Glutamatergic neuron (in vitro differentiated cells): ENCODE measurements around the gene ABCC9. TPM values are rescaled to one million over a fixed set of nuclear protein-coding genes. Genes with fewer than 3 reads are reported as not detected.

Source experiments
- DNase-seq: peaks from one replicate; pipeline ENCODE4 v3.0.0; 2022
- H3K27ac Mint-ChIP-seq: one replicate; pipeline ENCODE4 v1.8.0; 2020; ENCODE audit warnings: mild to moderate bottlenecking, mixed read lengths, inconsistent platforms; ENCODE audit not compliant: unreplicated experiment
- H3K27me3 Mint-ChIP-seq: one replicate; pipeline ENCODE4 v1.8.0; 2020; ENCODE audit warnings: mild to moderate bottlenecking, moderate library complexity, mixed read lengths, inconsistent platforms; ENCODE audit not compliant: unreplicated experiment
- H3K36me3 Mint-ChIP-seq: one replicate; pipeline ENCODE4 v1.8.0; 2020; ENCODE audit warnings: mild to moderate bottlenecking, mixed read lengths, inconsistent platforms; ENCODE audit not compliant: unreplicated experiment
- H3K4me1 Mint-ChIP-seq: one replicate; pipeline ENCODE4 v1.8.0; 2020; ENCODE audit warnings: mild to moderate bottlenecking, low read depth, mixed read lengths, inconsistent platforms; ENCODE audit not compliant: unreplicated experiment
- H3K4me3 Mint-ChIP-seq: one replicate; pipeline ENCODE4 v1.8.0; 2020; ENCODE audit warnings: mild to moderate bottlenecking, mixed read lengths, inconsistent platforms; ENCODE audit not compliant: unreplicated experiment
- H3K9me3 Mint-ChIP-seq: one replicate; pipeline ENCODE4 v1.8.0; 2020; ENCODE audit warnings: mild to moderate bottlenecking, moderate library complexity, mixed read lengths, inconsistent platforms; ENCODE audit not compliant: unreplicated experiment
- total RNA-seq: library from RNA; stranded (reverse); fragmentation: NEBNext Ultra II Directional; extraction: Animal tissue kit (Norgen Biotek cat#: 25700); gene quantifications from one replicate; pipeline ENCODE4 v1.2.1, GENCODE V29; 2021; ENCODE audit not compliant: unreplicated experiment
- TF ChIP-seq, protein P1 (sequence below): fragments of 200-600 bp; sonication (generic); IDR thresholded peaks from one replicate; pipeline ENCODE4 v1.5.0; 2021; ENCODE audit not compliant: partially characterized antibody, unreplicated experiment

Gene ABCC9
- total RNA-seq, 1 donor from 2014 or later: 17.7 TPM

GRCh38 chr12:21819236-21819635 lies 122.0 kb downstream of the ABCC9 start:
- TF ChIP-seq, protein P1, sequence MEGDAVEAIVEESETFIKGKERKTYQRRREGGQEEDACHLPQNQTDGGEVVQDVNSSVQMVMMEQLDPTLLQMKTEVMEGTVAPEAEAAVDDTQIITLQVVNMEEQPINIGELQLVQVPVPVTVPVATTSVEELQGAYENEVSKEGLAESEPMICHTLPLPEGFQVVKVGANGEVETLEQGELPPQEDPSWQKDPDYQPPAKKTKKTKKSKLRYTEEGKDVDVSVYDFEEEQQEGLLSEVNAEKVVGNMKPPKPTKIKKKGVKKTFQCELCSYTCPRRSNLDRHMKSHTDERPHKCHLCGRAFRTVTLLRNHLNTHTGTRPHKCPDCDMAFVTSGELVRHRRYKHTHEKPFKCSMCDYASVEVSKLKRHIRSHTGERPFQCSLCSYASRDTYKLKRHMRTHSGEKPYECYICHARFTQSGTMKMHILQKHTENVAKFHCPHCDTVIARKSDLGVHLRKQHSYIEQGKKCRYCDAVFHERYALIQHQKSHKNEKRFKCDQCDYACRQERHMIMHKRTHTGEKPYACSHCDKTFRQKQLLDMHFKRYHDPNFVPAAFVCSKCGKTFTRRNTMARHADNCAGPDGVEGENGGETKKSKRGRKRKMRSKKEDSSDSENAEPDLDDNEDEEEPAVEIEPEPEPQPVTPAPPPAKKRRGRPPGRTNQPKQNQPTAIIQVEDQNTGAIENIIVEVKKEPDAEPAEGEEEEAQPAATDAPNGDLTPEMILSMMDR: no peak
- DNase-seq: no peak
- peaks cover 2% of the 10 kb centered on the region for H3K27me3 Mint-ChIP-seq
- H3K36me3 Mint-ChIP-seq: no peaks in the 10 kb centered on the region
- no peaks in the 10 kb centered on the region for H3K9me3 Mint-ChIP-seq
- H3K4me1 Mint-ChIP-seq: no peaks in the 10 kb centered on the region
- no peak overlapping the region for H3K4me3 Mint-ChIP-seq
- H3K27ac Mint-ChIP-seq: no peak overlapping the region

DNA sequence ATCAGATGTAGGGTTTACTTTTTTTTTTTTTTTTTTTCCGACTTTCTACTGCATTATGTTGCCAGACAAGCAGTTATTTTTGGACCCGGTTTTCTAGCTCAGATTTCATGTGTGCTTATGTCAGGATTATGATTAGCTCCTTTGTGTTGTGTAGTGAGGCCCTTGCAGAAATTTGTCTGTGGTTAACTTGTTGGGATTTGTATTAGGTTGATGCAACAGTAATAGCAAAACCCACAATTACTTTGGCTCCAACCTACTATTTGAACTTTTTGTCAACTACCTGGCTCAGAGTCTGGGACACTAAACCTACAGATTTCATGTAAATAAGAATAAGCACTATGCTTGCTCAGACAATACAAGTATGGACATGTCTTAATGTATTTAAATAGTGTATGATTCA lies 122.6 kb downstream of the ABCC9 start:
- Mint-ChIP-seq H3K4me3 (no peak overlapping the region), H3K27me3 (peaks cover 2% of the 10 kb centered on the region), H3K27ac (no peak overlapping the region), H3K36me3 (no peaks in the 10 kb centered on the region), H3K4me1 (no peaks in the 10 kb centered on the region), H3K9me3 (no peaks in the 10 kb centered on the region)
- TF ChIP-seq, protein P1: no peak
- no peak for DNase-seq

DNA sequence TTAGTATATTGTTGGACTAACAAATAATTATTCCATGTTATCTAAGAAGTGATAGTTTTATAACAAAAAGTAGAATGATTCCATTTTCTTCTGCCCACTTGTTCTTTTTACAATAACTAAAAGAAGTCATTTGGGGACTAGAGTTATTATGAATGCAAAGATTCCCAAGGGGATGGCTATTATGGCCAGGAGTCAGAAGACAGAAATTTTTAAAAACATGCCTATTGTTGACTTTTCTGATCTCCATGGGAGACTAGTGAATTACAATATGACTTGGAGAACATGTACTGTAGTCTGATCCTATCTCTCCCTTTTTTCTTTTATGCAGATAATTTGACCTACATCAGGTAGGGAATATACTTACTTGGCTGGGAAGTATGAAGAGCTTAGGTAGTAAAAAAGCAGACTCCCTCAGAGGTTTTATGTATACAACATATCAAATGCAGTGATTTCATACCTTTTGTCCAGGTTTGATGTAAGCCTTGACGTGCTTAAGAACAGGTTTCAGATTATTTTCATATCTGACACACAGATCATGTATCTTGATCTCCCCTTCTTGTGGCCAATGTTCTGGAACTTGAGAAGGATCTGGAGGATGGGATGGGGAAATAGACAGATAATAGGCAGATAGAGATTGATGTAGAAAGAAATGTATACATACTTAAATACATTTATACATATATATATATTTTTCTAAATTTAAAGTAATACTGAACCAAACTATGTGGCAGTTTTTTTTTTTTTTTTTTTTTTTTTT lies 125.7 kb downstream of the ABCC9 start:
- H3K4me3 Mint-ChIP-seq: no peak overlapping the region
- no peak overlapping the region for H3K27ac Mint-ChIP-seq
- H3K27me3 Mint-ChIP-seq: peaks cover under 1% of the 10 kb centered on the region
- no peaks in the 10 kb centered on the region for H3K9me3 Mint-ChIP-seq
- TF ChIP-seq, protein P1: no peak
- H3K4me1 Mint-ChIP-seq: no peaks in the 10 kb centered on the region
- no peaks in the 10 kb centered on the region for H3K36me3 Mint-ChIP-seq
- DNase-seq: no peak

- no peaks in the 10 kb centered on the region for H3K4me1 Mint-ChIP-seq
- no peak overlapping the region for H3K4me3 Mint-ChIP-seq
- no peak for DNase-seq
- no peak overlapping the region for H3K27ac Mint-ChIP-seq
- H3K27me3 Mint-ChIP-seq: no peaks in the 10 kb centered on the region
- no peaks in the 10 kb centered on the region for H3K9me3 Mint-ChIP-seq
- no peaks in the 10 kb centered on the region for H3K36me3 Mint-ChIP-seq
- TF ChIP-seq, protein P1: no peak
These were observed 126.4 kb downstream of the ABCC9 start for GRCh38 chr12:21814814-21815213.

DNA sequence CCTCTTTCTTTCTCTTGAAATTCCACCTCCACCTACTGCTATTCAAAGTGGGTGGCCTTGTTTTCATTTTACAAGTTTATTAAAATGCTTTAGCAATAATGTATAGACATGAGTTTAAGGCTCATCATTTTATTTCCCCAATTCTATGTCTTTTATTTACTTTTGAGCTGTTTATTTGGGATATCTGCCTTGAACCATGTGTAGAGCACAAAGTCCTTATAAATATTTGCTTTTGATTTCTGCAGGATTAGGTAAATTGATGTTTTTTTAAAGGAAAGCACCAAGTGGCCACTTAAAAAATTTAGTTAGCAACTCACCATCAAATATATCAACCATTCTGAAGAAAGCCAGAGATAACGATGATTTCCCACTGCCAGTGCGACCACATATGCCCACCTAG lies 126.9 kb downstream of the ABCC9 start:
- Mint-ChIP-seq H3K4me3 (no peak overlapping the region), H3K9me3 (no peaks in the 10 kb centered on the region), H3K36me3 (no peaks in the 10 kb centered on the region), H3K27ac (no peak overlapping the region), H3K4me1 (no peaks in the 10 kb centered on the region), H3K27me3 (no peaks in the 10 kb centered on the region)
- TF ChIP-seq, protein P1: no peak
- no peak for DNase-seq
